PC-9 (cell line): Measurements from ENCODE around the gene NEUROG1. TPM values are rescaled to one million over a fixed set of nuclear protein-coding genes. Genes with fewer than 3 reads are reported as not detected.

Source experiments
- BruUV-seq: library from RNA; stranded (reverse); fragments of 400-500 nt; replicated peaks from 2 replicates; lab custom pipeline; 2021; lab: Mats Ljungman, UMichigan
- CTCF ChIA-PET: fragments of 300-600 bp; sonication (Branson Sonifier 250); formaldehyde crosslinking; loops from one replicate; lab custom pipeline; 2022; ENCODE audit warnings: antibody characterized with exemption; lab: Charles Lee
- POLR2A ChIA-PET: fragments of 300-600 bp; sonication (Branson Sonifier 250); formaldehyde crosslinking; loops from one replicate; lab custom pipeline; 2022; ENCODE audit warnings: antibody characterized with exemption; ENCODE audit not compliant: unreplicated experiment; lab: Charles Lee
- DNase-seq, 2 experiments: peaks; one replicate each; pipeline versions ENCODE4 v3.0.0 to v3.0.0-alpha.2; 2015 to 2022; ENCODE audit warnings: mixed read lengths in 1 of 2
- H2AFZ ChIP-seq: fragments of 200-600 bp; sonication (generic); 2 replicates; pipeline ENCODE4 v1.8.1; 2017; ENCODE audit warnings: antibody characterized with exemption
- H3F3A ChIP-seq: fragments of 200-600 bp; sonication (generic); 2 replicates; pipeline ENCODE4 v1.8.1; 2017; ENCODE audit warnings: antibody characterized with exemption, mild to moderate bottlenecking, low read depth; ENCODE audit not compliant: insufficient read depth
- H3K27ac ChIP-seq: fragments of 200-600 bp; sonication (generic); 2 replicates; pipeline ENCODE4 v1.6.1; 2016; ENCODE audit warnings: mixed run types
- H3K27me3 ChIP-seq: fragments of 200-600 bp; sonication (generic); 2 replicates; pipeline ENCODE4 v1.6.1; 2016; ENCODE audit warnings: low read depth, mixed run types; ENCODE audit not compliant: insufficient read depth
- H3K36me3 ChIP-seq: fragments of 200-600 bp; sonication (generic); 2 replicates; pipeline ENCODE4 v1.6.1; 2016; ENCODE audit warnings: low read depth, mixed run types
- H3K4me1 ChIP-seq: fragments of 200-600 bp; sonication (generic); replicated peaks from 2 replicates; pipeline ENCODE4 v1.6.1; 2016; ENCODE audit warnings: mixed run types; ENCODE audit not compliant: insufficient read depth
- H3K4me2 ChIP-seq: fragments of 200-600 bp; sonication (generic); 2 replicates; pipeline ENCODE4 v1.6.1; 2017; ENCODE audit warnings: mixed run types
- H3K4me3 ChIP-seq: fragments of 200-600 bp; sonication (generic); 2 replicates; pipeline ENCODE4 v1.6.1; 2016; ENCODE audit warnings: mixed run types
- H3K79me2 ChIP-seq: fragments of 200-600 bp; sonication (generic); 2 replicates; pipeline ENCODE4 v1.6.1; 2017; ENCODE audit warnings: low read depth, mixed run types
- H3K9me2 ChIP-seq: fragments of 200-600 bp; sonication (generic); 2 replicates; pipeline ENCODE4 v1.8.1; 2017; ENCODE audit warnings: mild to moderate bottlenecking; ENCODE audit not compliant: insufficient read depth
- H3K9me3 ChIP-seq: fragments of 200-600 bp; sonication (generic); 2 replicates; pipeline ENCODE4 v1.8.1; 2016; ENCODE audit warnings: low read depth; ENCODE audit not compliant: insufficient read depth
- H4K20me1 ChIP-seq: fragments of 200-600 bp; sonication (generic); 2 replicates; pipeline ENCODE4 v1.8.1; 2017; ENCODE audit not compliant: insufficient read depth
- CTCF ChIP-seq: fragments of 200-600 bp; sonication (generic); conservative IDR thresholded peaks from 2 replicates; pipeline ENCODE4 v1.6.1; 2017; ENCODE audit warnings: mixed run types, antibody characterized with exemption, mild to moderate bottlenecking, moderate library complexity
- EZH2 ChIP-seq: fragments of 200-600 bp; sonication (generic); IDR thresholded peaks from 2 replicates; pipeline ENCODE4 v1.8.0; 2017; ENCODE audit warnings: antibody characterized with exemption, low read depth
- intact Hi-C: fragments of 100-400 bp; cut with micrococcal nuclease; formaldehyde crosslinking; loops from one replicate; pipeline ENCODE4 v1.10.0; 2022; ENCODE audit not compliant: unreplicated experiment
- total RNA-seq: library from RNA; stranded (reverse); gene quantifications from 2 replicates; pipeline ENCODE4 v1.2.3, GENCODE V29; 2021

Gene NEUROG1
- total RNA-seq, 1 experiment from 2014 or later: not detected

- no peaks in the 10 kb centered on the region for H4K20me1 ChIP-seq
- H2AFZ ChIP-seq: no peak overlapping the region
- no peak overlapping the region for H3K27ac ChIP-seq
- no peaks in the 10 kb centered on the region for H3F3A ChIP-seq
- DNase-seq: no peak
- H3K79me2 ChIP-seq: no peaks in the 10 kb centered on the region
- H3K4me3 ChIP-seq: no peak overlapping the region
- ChIA-PET POLR2A (no interaction called here), CTCF (no interaction called here)
- intact Hi-C loops: no loop called here
- H3K9me2 ChIP-seq: no peaks in the 10 kb centered on the region
- H3K9me3 ChIP-seq: no peaks in the 10 kb centered on the region
- TF ChIP-seq CTCF (no peak), EZH2 (no peak)
- H3K4me1 ChIP-seq: no peaks in the 10 kb centered on the region
- no TSS peak for BruUV-seq
- H3K36me3 ChIP-seq: no peaks in the 10 kb centered on the region
- peaks cover 96% of the 10 kb centered on the region for H3K27me3 ChIP-seq
- no peak overlapping the region for H3K4me2 ChIP-seq
Measured at GRCh38 chr5:135545099-135545498, 9.3 kb upstream of the NEUROG1 start.

- H3K9me2 ChIP-seq: no peaks in the 10 kb centered on the region
- no peaks in the 10 kb centered on the region for H4K20me1 ChIP-seq
- H3K4me3 ChIP-seq: no peak overlapping the region
- no TSS peak for BruUV-seq
- no peaks in the 10 kb centered on the region for H3K4me1 ChIP-seq
- H3K4me2 ChIP-seq: no peak overlapping the region
- ChIA-PET CTCF (no interaction called here), POLR2A (no interaction called here)
- no peak overlapping the region for H2AFZ ChIP-seq
- H3K27me3 ChIP-seq: peaks cover 94% of the 10 kb centered on the region
- TF ChIP-seq CTCF (no peak), EZH2 (no peak)
- H3K36me3 ChIP-seq: no peaks in the 10 kb centered on the region
- intact Hi-C loops: no loop called here
- no peaks in the 10 kb centered on the region for H3F3A ChIP-seq
- no peaks in the 10 kb centered on the region for H3K79me2 ChIP-seq
- H3K9me3 ChIP-seq: no peaks in the 10 kb centered on the region
- no peak for DNase-seq
- no peak overlapping the region for H3K27ac ChIP-seq
Measured at GRCh38 chr5:135543485-135544304, 7.9 kb upstream of the NEUROG1 start.

GRCh38 chr5:135543001-135543484 is 7.3 kb upstream of the NEUROG1 start:
- Histone ChIP-seq H2AFZ (no peak overlapping the region), H3K4me2 (no peak overlapping the region), H3K4me1 (no peaks in the 10 kb centered on the region), H3F3A (no peaks in the 10 kb centered on the region), H4K20me1 (no peaks in the 10 kb centered on the region), H3K9me3 (no peaks in the 10 kb centered on the region), H3K36me3 (no peaks in the 10 kb centered on the region), H3K79me2 (no peaks in the 10 kb centered on the region), H3K27me3 (peaks cover 96% of the 10 kb centered on the region), H3K4me3 (no peak overlapping the region), H3K27ac (no peak overlapping the region), H3K9me2 (no peaks in the 10 kb centered on the region)
- ChIA-PET CTCF (no interaction called here), POLR2A (no interaction called here)
- no peak for DNase-seq
- intact Hi-C loops: no loop called here
- TF ChIP-seq EZH2 (no peak), CTCF (no peak)
- no TSS peak for BruUV-seq
